Retina (tissue), 1 donor: Measurements from ENCODE around the gene PAX3.
A peak's percentile ranks its signal among the peaks of the same experiment; 100 is the strongest.

Experiments used
- DNase-seq: peaks from one replicate; pipeline ENCODE4 v3.0.0-alpha.2; 2016

The PAX3 gene

DNA sequence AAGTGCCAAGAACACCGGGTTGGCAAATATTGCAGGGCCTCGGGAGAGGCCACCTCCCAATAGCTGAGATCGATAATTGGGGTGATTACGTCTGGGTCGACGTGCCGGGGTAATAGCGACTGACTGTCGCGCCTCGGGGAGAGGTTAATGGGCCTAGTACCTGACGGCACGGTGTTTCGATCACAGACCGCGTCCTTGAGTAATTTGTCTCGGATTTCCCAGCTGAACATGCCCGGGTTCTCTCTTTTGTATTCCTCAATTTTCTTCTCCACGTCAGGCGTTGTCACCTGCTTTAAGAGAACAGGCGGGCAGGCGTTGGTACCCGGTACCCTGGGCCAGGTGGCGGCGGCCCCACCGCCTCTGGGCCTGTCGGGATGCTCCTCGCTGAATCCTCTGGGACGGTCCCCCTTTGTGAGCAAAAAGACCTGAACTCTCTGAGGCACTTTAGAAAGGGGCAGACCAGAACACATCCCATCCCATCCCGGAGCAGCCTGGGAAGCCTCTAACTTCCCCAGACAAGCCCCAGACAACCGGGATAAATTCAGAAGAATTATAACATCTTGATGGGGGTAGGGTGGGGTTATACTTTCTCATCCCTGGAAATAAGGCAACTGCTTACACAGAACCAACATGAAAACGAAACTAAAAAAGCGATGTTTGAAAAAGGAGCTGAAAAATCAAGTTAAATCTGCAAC, 3.3 kb downstream of the PAX3 start:
- peak; percentile 60 for DNase-seq

DNA sequence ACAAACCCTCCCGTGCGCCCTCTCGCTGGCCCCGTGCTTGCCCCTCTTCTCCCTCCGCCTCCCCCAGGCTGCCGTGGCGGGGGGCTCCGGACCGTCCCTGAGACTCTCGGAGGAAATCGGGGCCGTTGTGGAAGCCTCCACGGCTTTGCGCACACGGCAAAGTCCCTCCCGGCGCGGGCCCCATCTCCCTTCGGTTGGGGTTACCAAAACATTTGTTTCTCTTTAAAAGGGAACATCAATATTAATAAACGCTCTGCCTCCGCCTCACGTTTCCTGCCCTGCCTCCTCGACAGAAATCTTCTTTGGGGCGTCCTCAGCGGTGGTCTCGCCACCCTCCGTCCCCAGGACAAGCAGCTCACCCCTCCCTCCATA, 3.8 kb downstream of the PAX3 start:
- no peak for DNase-seq

DNA sequence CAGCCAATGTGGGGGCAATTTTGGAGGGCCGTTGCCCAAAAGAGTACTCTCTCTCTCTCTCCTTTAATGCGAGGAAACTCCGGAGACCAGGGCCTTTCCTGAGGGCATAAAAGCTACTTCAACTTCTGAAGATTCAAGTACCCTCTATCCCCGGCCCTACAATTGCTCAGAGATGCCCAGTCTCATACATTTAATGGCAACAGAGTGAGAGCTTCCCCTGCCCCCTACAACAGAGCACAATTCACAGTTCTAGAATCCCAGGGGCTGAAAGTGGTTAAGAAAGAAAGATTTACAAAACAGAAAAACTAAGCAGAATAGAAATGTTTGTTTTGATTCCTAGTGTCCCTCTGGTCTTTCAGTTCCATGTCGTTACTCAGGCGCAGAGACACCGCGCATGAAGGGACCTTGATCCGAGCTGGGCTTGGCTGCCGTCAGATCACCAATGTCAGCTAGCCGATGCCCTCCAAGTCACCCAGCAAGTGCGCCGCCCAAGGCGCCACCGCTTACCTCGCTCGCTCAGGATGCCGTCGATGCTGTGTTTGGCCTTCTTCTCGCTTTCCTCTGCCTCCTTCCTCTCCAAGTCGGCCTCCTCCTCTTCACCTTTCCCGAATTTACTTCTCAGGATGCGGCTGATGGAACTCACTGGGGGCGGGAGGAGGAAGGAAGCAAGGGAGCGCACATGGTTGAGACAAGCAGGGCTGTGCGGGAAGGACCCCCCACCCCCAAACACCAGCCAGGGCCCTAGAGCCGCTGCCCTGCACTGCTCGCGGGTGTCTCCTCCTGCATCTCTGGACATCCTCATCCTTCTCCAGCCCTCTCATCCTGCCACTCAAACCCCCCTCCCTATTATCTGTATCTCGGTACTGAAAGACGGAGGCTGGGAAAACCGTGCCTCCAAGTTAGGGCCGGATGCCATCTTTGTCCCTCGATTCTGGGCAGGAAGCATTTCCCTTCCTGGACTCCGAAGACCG, 4.9 kb downstream of the PAX3 start:
- peak; percentile 54 for DNase-seq

DNA sequence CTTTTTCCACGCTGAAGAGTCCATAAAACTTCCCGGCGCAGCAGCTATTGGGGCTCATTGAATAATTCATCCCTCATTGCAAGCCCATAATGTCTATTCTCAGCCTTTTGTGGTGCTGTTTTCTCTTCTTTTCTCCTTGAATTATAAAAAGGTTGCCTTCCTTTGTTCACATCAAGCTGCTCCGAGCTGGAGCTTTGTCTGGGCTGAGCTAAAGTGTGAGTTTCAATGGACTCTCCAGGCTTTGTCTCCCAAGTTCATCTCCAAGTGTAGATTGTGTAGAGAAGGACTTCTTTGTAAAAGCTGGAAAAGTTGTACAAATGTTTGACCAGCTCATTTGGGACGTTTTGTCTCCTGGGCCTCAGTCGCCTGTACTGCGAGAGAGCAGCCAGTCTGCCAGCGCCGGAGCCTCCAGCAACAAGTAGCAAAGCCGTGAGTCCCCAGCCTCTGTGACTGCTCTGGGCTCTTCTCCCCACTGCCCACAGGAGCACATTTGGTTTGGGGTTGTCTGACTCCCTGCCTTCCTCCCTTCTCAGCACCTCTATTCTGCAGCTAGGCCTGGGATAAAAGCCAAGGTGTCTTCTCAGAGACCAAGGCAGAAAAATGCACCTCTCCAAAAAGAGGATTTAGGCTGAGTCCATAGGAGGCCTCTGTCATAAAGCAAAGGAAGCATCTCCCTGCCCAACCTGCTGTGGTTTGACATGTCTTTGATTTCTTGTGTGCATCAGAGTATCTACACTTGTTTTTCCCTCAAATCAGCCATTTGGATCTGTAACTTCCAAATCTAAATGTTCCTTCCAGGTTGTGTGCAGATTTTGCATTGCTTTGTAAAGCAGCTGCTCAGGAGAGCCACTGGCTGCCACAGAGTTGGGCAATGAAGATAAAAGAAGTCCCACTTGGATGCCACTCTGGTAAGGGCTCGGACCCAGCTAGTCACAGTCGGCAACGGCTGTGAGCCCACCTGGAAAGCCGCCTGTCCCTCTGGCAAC, 6.4 kb downstream of the PAX3 start:
- no peak for DNase-seq

DNA sequence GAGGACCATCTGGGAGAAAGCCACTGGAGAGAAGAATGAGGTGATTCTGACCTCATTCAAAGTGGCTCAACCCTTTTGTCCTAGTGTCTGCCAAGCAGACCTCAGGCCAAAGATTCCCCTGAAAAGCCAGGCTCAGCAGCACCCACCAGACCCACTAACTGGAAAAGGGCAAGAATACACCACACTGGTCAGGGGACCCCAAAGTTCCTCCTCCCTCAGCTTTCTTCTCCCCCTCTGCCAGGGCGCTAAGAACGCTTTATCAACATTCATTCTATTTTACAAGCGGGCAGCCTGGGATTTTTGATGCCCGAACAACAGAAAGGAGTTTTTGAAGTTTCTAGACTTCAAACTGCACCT, 7.3 kb downstream of the PAX3 start:
- no peak for DNase-seq

DNA sequence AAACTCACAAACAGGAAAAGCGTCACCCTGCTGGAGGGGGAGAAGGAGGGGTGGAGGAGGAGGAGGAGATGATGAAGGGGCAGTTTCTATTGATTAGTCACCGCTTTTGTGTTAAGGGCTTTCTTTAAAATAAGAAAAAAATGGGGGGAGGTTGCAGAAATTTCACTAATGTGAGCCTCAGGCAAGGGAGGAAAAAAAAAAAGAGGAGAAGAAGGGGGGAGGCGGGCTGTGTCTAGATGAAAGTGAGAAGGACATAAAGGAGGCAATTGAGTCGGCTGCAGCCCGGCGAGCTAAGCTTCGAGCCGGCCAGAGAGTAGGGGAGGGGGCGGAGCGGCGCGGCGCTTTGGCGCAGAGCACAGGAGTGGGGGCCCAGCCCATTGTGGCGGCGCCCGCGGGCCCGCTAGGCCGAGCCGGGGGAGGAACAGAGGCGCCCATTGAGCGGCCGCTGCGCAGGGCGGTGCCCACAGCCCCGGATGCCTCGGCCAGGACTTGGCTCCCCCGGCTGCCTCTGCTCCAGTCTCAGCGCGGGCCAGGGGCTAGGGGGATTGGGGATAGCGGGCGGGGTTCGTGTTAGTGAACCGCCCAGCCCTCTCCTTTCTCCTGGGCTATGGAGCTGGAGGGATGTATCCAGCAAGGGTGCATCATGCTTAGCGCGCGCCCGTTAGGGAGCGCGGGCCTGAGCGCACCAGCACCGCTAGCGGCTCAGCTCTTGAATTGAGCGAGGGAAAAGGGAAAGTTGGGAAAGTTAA, 7.9 kb downstream of the PAX3 start:
- peak; percentile 77 for DNase-seq

DNA sequence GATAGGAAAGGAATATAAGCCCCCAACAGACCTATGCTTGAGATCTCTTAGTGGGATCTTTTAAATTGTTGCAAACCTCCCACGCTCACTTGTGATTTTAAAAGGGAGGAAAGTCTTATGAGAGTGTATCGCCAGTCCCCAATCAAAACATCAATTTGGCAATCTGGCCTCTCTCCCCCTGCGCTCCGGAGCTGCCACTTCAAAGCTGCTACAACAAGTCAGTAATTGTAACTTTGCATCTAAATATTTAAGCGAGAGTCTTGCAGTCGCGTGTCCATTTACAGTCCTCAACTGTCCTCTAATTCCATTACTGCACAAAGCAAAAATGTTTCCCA, 8.4 kb downstream of the PAX3 start:
- DNase-seq: no peak

DNA sequence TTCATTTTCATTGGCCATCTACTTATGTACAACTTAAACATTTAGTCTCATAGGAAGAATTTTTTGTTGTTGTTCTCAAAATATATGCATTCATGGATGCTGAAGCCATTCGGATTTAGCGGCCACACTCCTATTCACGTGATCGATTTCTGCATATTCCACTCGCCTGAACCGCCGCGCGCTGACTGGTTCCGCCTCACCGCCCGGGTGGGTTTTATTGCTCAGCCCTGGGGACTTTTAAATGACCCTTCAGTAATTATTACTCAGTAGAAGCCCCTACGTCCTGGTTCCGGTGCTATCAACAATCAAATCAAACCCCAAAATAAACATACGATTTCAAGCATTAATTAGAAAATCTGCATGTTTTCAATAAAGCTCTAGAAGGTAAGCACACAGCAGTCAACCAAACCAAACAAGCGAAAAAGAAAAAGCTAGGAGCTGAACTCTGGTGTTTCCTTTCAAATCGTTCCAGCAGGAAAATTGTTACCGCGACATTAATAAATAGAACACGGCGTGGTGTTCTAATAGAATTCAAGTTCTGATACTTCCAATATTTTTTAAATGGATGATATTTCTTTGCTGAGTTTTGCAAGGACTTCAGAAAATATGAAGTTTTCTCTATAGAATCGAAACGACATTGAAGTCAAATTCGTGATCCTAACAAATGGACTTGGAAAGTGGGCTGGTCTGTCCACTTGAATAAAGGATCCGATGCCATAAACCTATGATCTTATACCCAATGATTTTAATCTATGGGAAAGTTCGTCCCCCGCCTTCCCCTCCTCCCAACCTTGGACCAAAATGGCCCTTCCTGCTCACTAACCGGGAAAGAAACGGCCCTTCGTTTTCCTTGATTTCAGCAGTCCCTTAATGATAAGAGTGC, 9.3 kb downstream of the PAX3 start:
- peak; percentile 70 for DNase-seq

DNA sequence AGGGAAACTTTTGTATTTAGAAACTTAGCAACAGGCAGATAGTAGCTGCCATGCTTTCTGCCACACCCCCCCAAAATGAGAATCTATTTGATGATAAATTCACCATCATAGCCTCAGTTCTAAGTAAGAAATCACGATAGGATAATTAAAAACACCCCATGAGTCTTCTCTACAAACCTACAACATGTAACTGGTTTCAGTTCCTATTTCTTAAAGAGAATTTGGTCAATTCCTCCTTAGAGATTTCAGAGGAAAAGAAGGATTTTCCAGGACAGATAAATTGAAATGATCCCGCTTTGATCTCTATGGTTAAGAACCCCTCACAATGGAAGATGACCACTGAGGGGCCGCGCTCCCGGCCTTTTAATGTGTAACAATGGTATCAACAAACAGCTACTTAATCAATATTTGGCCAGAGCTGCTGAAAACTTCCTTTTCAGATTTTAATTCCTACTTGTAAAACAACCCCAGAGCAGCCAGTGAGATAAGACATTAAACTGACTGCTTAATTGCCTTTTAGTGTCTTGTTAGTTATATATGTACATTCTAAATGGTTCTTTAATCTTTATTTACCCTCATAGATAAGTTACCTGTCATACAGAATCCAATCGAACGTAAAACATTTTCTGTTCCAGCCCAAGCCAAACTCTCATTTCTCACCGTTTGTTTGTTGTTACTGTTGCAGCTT, 10.1 kb downstream of the PAX3 start:
- DNase-seq: peak; percentile 57

DNA sequence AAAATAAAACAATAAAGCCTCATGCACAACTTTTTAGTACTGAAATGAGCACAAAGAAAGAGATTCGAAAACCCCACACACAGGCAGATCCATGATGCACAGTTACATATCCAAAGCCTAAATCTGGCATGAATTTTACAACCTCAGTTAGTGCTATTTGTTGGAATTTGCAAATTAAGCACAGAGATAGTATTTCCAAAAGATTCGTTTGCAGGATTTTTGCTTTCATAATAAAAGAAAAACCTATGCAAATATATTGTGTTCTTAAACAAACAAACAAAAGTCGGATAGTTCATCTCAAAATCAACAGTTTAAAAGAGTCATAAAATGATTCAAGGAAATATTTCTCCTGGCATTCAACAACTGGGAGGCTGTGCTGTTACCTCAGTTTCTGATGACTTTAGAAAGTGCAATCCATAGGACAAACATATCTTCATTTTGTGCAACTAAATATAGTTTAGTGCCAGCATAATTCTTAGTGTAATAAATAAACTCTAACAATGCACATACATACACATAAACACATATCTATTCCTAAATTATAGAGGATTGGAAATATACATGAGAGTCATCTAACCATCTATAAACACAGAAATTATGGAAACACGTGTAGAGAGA, 10.8 kb downstream of the PAX3 start:
- DNase-seq: no peak

DNA sequence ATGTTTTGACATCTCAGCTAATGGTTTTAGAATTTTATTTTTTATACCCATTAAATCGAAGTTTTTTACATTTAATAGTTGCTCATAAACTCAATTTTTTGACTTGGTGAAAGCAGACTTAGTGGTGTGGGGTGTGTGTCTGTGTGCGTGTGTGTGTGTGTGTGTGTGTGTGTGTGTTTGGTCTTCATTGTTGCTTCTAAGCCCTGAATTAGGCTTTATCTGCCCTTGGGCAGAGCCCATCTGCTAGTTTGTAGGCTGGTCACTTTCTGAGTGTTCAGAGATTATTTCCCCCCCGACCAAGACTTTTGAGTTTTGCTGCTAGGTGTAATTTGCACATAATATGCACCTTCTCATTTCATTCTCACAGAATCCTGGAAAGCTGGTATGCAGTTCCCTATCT, 14.3 kb downstream of the PAX3 start:
- no peak for DNase-seq

DNA sequence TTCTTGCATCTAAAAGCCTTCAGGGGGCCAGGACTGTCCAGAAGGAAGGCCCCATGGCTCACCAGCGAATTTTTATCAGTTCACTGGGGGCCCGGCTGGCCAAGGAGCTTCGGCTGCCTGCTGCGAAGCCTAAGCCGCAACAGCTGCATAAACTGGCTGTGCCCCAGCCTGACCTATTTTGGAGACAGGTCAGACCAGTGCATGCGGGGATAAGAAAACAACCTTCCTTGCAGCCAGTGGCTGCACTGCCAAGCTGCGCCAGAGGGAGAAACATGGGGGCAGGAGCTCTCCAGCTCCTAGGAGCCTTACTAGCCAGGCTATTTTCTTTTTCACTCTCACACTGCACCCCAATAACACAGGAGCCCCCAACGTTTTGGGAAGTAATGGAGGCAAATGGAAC, 15.2 kb downstream of the PAX3 start:
- DNase-seq: peak; percentile 70

DNA sequence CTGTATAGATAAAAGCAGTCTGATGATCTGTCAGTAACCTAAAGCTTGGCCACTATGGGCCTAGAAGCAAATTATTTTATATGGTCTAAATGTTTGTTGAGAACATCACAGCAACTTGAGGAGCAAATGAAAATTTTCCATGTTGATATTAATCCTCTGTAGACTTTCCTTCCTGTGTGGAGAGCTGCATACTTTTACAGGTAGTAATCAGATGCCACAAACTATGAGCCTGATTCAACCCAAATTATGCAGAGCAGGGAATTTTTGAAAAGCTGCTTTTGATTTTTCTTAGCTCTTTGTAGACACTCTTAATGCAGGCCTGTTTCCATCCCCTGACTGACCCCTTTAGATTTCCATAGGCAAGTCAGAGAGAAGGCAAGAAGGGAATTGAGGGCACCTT, 17.3 kb downstream of the PAX3 start:
- no peak for DNase-seq

DNA sequence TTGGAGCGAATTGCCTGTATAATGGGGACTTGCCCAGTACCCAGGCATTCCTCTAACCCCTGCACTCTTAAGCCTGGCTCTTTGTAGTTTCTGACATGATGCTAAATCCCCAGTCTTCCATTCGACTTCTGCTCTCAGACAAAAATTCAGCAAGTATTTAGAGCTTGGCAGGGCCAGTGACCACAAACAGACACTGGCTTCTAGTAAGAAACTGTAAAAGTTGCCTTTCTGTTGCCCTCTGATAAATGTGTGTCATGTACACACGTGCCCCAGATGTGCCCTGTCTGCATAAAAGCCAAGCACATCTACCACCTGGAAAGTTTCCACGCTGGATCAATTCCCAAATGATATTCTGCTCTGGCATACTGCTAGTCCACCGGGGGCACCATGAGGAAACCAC, 18.0 kb downstream of the PAX3 start:
- DNase-seq: no peak

DNA sequence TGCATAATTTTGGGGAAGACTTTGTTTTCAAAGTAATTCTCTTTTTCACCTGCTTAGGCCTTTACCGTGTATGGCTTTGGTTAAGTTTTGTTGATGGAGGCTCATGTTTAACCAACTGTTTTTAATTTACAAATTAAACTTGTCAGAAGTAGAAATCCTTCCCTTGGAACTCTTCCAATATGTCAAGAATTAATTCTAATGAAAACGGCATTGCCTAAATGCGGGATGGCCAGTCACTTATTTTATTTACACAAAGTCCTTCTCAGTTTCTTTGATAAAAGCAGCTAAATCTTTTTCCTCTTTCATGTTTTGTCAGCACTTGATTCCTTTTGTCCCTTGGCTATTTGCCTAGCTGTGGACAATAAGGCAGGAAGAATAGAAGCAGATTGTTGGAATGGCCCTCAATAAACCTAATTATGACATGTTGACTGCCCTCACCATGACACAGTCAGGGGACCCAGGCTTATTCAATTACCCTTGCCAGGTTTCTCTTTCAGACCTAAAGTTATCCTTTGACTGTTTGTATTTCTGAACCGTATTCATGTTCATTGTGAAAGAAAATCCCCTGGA, 26.3 kb downstream of the PAX3 start:
- no peak for DNase-seq

DNA sequence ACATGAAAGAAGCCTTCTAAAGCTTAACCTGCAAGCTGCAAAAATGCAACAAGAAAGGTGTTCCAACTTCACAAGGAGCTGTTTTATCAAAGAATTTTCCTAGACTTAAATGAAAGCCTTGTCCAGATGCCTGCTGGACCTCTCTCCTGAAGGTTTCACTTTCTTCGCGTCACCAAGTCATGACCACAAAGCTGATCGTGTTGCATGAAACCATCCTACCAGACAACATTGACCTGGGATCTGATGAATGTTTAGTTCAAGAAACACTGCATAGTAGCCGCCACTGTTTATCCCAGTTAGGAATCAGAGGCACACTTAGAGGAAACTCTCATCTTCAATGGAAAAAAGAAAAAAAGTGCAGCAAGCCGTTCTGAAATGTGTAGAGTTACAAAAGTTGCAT, 26.9 kb downstream of the PAX3 start:
- no peak for DNase-seq

DNA sequence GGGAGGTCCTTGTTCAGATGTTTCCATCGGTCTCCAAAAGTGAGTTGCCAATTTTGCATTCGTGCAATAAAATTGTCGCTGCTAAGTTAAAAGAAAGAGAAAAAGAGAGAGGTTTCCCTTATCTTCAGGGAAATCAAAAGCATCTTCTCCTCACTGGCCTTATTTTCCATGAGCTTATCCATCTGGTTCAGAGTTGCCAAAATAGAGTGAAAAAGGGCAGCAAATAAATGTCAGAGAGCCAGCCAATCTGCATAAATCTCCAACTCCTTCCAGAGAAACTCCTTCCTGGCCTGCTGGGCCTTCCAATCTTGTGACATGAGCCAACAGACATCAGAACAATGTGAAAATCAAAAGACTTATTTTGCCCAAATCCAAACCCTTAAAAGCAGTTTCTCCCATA, 28.4 kb downstream of the PAX3 start:
- no peak for DNase-seq

DNA sequence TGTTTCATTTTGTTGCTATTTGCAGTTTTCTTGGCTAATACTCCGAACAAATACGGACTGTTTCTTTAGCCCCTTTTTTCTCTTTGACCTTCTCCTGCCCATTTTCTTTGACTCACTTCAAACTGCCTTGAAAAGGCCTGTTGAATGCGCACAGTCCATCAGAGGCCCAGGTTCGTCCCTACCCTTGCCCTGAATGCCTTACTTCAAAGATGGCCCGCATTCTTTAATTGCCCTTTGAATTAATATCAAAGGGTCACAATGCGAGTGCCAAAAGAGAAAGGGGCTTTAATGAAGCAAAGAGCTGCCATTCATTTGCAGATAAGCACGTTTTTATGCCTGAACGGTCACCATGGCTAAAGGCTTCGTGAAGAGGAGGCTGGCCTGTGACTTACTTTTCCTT, 29.7 kb downstream of the PAX3 start:
- DNase-seq: no peak

DNA sequence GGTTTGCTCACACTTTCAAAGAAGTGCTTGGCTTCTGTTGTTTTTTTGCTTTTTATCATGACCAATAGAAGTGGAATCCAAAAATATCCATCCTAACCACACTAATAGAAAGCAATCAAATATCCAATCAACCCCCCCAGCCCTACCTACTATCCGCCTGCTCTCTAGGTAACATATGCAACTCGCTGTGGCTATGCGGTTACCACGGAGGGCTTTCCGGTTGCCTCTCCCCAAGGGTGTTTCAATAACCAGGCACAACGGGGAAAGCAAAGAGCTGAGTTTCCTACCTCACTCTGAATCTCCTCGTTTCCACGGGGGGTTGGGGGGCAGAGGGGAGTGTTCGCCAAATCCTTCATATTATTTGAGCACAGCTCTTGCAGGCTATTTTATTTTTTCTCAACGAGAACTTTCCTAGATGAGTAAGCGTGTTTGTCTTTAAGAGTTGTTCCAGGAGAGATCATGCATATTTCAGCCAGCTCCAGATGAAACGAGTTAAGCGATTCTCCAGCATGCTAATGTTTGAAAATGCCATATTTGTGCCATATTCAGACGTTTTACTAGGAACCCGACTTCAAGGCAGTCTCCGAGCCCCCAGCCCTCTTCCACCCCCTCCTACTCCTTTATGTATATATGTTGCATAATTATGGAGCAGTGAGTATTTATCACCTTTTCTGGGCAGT, 30.3 kb downstream of the PAX3 start:
- DNase-seq: no peak
